ENCODE results near the gene EIF4E.

Gene EIF4E, protein sequence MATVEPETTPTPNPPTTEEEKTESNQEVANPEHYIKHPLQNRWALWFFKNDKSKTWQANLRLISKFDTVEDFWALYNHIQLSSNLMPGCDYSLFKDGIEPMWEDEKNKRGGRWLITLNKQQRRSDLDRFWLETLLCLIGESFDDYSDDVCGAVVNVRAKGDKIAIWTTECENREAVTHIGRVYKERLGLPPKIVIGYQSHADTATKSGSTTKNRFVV

DNA sequence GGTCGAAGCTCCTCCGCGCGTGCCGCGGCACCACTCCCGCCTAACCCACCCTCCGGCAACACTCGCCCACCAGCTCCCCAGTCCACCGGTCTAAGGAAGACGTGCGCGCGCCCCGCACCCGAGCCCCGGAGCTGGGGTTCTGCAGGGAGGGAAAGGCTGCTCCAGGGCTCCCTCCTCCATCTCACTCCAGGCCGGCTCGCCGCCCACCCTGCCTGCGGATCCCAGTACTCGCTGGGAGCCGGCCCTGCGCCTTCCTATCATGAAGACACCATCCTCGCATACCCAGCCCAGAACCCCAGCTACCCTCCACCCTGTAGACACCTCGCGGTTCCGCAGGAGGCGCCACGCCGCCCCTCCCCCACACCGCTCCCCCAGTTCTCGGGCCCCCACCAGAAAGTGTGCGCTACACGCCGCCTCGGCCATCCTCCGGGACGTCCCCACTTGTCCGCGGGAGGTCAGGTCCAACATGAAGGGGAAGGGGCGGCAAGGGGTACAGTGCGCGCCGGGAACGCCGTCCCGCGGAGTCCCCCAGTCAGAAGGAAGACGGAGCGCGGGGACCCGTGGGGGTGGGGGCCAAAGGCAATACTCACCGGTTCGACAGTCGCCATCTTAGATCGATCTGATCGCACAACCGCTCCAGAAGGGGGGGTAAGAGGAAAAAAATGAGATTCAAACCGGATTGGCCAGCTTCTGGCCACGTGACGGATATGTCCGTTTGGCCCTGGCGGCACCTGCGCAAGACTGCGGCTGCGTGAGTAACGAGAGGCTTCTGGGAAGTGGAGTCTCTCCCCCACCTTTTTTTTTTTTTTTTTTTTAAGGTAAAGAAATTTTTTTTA, at the start of gene EIF4E:
Gene EIF4E, minus strand, starts transcription at position 629 of the 836 bp plus-strand sequence. Its CDS starts 21 bp downstream, at position 608.
- in situ Hi-C loops (cut with MboI; ENCODE audit: low sequenced_read_pairs, unreplicated experiment) = no loop called here
- no peak for TF ChIP-seq CTCF (IDR thresholded peaks at IDR 0.05; ENCODE audit: borderline replicate concordance, control extremely low read depth, extremely low read depth, insufficient read depth, missing control alignments)
- DNase-seq (ENCODE audit: low spot score) = peak; percentile 93

DNA sequence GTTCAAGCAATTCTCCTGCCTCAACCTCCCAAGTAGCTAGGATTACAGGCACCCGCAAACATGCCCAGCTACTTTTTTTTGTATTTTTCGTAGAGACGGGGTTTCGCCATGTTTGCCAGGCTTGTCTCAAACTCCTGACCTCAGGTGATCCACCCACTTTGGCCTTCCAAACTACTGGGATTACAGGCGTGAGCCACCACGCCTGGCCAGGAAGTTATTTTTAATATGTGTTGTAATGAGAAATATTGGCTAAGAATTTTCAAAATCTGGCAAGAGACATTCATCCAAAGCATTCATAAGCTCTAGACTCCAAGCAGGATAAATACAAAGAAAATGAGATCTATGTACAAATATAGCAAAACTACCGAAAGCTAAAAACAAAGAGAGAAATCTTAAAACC, 48.6 kb upstream of the EIF4E start:
- no peak for DNase-seq (ENCODE audit: low spot score)
- in situ Hi-C loops (cut with MboI; ENCODE audit: low sequenced_read_pairs, unreplicated experiment) = loop anchor here (25.0 kb wide), 1 partner anchor 435 kb away; no protein-coding TSS in a partner anchor
- TF ChIP-seq CTCF (IDR thresholded peaks at IDR 0.05; ENCODE audit: borderline replicate concordance, control extremely low read depth, extremely low read depth, insufficient read depth, missing control alignments) = no peak

DNA sequence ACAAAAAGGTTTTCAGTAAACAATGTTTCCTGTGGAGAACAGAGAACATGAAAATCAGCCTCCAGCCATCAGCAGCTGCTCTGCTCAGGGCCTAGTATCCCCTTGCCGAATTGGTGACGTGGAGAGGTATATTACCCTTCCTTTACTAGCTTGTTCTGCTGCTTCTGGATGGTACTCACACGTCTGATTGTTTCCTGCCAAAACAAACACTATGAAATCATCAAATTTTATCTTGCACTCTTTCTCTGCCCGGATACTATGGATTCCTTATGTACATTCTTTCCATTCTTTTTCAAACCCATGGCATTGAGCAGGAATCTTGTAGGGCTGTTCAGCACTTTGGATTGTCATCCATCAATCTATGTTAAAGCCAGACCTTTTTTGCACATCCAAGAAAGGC, 47.8 kb upstream of the EIF4E start:
- DNase-seq (ENCODE audit: low spot score) = no peak

DNA sequence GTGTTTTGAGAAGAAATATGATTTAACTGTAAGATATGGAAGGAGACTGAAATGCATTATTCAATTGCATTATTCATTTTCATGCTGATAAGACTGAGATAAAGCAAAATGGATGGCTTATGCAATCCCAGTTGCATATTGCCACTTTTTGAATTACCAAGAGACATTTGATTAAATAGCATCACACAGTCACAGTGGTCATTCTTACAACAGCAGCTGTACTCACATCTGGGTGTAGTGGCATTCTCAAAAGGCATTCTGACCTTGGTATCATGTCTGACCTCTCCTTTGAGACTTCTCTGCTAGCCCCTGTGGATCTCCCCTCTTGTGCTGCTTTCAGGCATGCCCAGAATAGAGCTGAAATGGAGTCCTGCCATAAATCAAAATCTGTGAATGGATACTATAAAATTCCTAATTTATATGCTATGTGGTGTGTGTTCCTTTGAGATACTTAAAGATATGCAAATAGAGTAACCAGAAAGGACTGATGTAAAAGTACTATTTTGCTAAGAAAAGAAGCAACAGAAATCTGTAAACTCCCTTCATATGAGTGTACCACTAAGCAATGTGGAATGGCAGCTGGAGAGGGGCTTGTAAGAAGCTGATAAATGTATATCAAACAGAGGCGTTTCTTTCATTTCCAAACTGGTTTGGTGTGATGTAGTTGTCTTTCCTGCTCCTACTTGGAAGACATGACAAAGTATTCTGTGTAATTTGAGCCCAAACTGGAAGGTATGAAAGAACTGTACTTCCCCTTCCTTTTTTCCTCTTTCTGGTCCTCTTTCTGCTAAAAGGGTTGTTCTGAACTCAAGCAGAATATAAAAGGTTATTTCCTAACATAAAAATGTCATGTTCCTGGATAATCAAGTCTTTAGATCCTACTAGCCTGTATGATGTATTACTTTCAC, 41.2 kb upstream of the EIF4E start:
- no peak for TF ChIP-seq CTCF (IDR thresholded peaks at IDR 0.05; ENCODE audit: borderline replicate concordance, control extremely low read depth, extremely low read depth, insufficient read depth, missing control alignments)
- no peak for DNase-seq (ENCODE audit: low spot score)
- in situ Hi-C loops (cut with MboI; ENCODE audit: low sequenced_read_pairs, unreplicated experiment) = no loop called here

More for the DNA sequence above, 47.8 kb upstream of the EIF4E start:
- in situ Hi-C loops (cut with MboI; ENCODE audit: low sequenced_read_pairs, unreplicated experiment) = loop anchor here (25.0 kb wide), 1 partner anchor 436 kb away; no protein-coding TSS in a partner anchor
- no peak for TF ChIP-seq CTCF (IDR thresholded peaks at IDR 0.05; ENCODE audit: borderline replicate concordance, control extremely low read depth, extremely low read depth, insufficient read depth, missing control alignments)

DNA sequence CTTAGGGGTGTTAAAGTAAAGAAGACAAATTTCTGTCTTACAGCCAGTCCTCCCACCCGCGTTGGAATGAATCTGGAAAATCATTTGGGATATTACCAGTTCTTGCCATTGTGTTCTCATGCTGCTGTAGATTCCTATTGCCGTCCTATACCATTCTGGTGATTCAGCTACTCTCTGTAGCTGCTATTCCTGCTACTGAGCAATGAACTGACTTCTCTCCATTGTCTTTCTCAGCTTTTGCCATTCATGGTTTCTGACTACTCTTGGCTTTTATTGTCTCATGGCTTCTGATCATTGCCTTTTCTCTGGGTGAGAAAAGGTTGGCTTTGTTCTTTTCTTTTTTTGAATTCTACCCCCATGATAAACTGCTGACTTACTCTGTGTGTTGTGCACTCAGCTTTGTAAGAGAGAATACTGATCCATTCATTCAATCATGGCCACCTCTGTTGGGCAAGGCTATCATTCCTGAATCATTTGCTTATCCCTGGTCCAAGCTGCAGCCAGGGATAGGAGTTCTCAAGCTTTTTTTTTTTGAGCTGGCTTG, 38.9 kb upstream of the EIF4E start:
- no peak for DNase-seq (ENCODE audit: low spot score)
- no peak for TF ChIP-seq CTCF (IDR thresholded peaks at IDR 0.05; ENCODE audit: borderline replicate concordance, control extremely low read depth, extremely low read depth, insufficient read depth, missing control alignments)
- in situ Hi-C loops (cut with MboI; ENCODE audit: low sequenced_read_pairs, unreplicated experiment) = no loop called here

DNA sequence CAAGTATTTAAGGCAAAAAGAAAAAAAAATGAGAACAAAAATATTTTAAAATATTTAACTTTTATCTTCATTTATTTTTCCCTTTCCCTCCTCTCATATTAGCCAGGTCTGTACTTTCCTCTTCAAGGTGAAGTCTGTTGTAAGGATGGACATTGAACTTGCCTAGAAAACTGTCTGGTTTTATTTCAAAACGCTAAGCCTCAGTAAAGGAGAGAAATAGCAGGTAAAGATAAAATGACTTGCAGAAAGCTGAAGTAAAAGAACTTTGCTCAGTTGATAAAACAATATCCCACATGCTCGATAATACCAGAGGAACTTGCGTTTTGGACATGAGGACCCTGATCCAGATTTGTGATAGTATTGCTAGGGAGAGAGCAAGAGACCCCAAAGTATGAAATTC, 38.0 kb upstream of the EIF4E start:
- in situ Hi-C loops (cut with MboI; ENCODE audit: low sequenced_read_pairs, unreplicated experiment) = no loop called here
- no peak for TF ChIP-seq CTCF (IDR thresholded peaks at IDR 0.05; ENCODE audit: borderline replicate concordance, control extremely low read depth, extremely low read depth, insufficient read depth, missing control alignments)
- no peak for DNase-seq (ENCODE audit: low spot score)
